ENCODE measurements around the gene CD79A. TPM values are rescaled to one million over a fixed set of nuclear protein-coding genes. Genes with fewer than 3 reads are reported as not detected.
"Not testable (repeated sequence)": the region's sequence is repeated elsewhere in the genome, so short reads cannot be mapped to it uniquely, and the experiment has no call there.

CD79A gene
- total RNA-seq, 1 donor from 2014 or later, result 0.84 TPM

- Mint-ChIP-seq H3K36me3 (ENCODE audit: low read depth) (peaks cover 16% of the 10 kb centered on the region), H3K27ac (no peak overlapping the region), H3K27me3 (ENCODE audit: low read depth) (peaks cover 31% of the 10 kb centered on the region), H3K4me1 (ENCODE audit: low read depth) (peaks cover 4% of the 10 kb centered on the region), H3K9me3 (no peaks in the 10 kb centered on the region), H3K4me3 (ENCODE audit: low read depth) (no peak overlapping the region)
- intact Hi-C loops (cut with micrococcal nuclease), result no loop called here
- DNase-seq (ENCODE audit: low spot score), result no peak
These were observed 36.7 kb downstream of the CD79A start for GRCh38 chr19:41913538-41914423.

GRCh38 chr19:41914424-41914834 is 37.4 kb downstream of the CD79A start:
- H3K4me1 Mint-ChIP-seq (ENCODE audit: low read depth); H3K4me3 Mint-ChIP-seq (ENCODE audit: low read depth); intact Hi-C loops (cut with micrococcal nuclease); DNase-seq (ENCODE audit: low spot score); H3K9me3 Mint-ChIP-seq; H3K27ac Mint-ChIP-seq: not testable (repeated sequence)
- Mint-ChIP-seq H3K27me3 (ENCODE audit: low read depth) (peaks cover 31% of the 10 kb centered on the region), H3K36me3 (ENCODE audit: low read depth) (peaks cover 15% of the 10 kb centered on the region)

GRCh38 chr19:41915021-41915775 is 38.1 kb downstream of the CD79A start:
- peaks cover 4% of the 10 kb centered on the region for H3K4me1 Mint-ChIP-seq (ENCODE audit: low read depth)
- no peaks in the 10 kb centered on the region for H3K9me3 Mint-ChIP-seq
- intact Hi-C loops (cut with micrococcal nuclease), result no loop called here
- no peak overlapping the region for H3K4me3 Mint-ChIP-seq (ENCODE audit: low read depth)
- peaks cover 31% of the 10 kb centered on the region for H3K27me3 Mint-ChIP-seq (ENCODE audit: low read depth)
- DNase-seq (ENCODE audit: low spot score), result no peak
- peaks cover 14% of the 10 kb centered on the region for H3K36me3 Mint-ChIP-seq (ENCODE audit: low read depth)
- no peak overlapping the region for H3K27ac Mint-ChIP-seq

GRCh38 chr19:41915776-41916414 is 38.8 kb downstream of the CD79A start:
- H3K9me3 Mint-ChIP-seq, result no peaks in the 10 kb centered on the region
- H3K4me1 Mint-ChIP-seq (ENCODE audit: low read depth), result peaks cover 4% of the 10 kb centered on the region
- peaks cover 7% of the 10 kb centered on the region for H3K36me3 Mint-ChIP-seq (ENCODE audit: low read depth)
- H3K4me3 Mint-ChIP-seq (ENCODE audit: low read depth), result no peak overlapping the region
- H3K27ac Mint-ChIP-seq, result no peak overlapping the region
- no peak for DNase-seq (ENCODE audit: low spot score)
- H3K27me3 Mint-ChIP-seq (ENCODE audit: low read depth), result peaks cover 28% of the 10 kb centered on the region
- intact Hi-C loops (cut with micrococcal nuclease), result no loop called here

- Mint-ChIP-seq H3K4me3 (ENCODE audit: low read depth) (no peak overlapping the region), H3K9me3 (no peaks in the 10 kb centered on the region), H3K4me1 (ENCODE audit: low read depth) (peaks cover 9% of the 10 kb centered on the region), H3K27me3 (ENCODE audit: low read depth) (peaks cover 21% of the 10 kb centered on the region), H3K27ac (no peak overlapping the region), H3K36me3 (ENCODE audit: low read depth) (no peaks in the 10 kb centered on the region)
- intact Hi-C loops (cut with micrococcal nuclease), result no loop called here
- DNase-seq (ENCODE audit: low spot score), result no peak
These were observed 40.6 kb downstream of the CD79A start for GRCh38 chr19:41917676-41918075.

- no peak overlapping the region for H3K4me3 Mint-ChIP-seq (ENCODE audit: low read depth)
- intact Hi-C loops (cut with micrococcal nuclease), result no loop called here
- no peak for DNase-seq (ENCODE audit: low spot score)
- peaks cover 11% of the 10 kb centered on the region for H3K4me1 Mint-ChIP-seq (ENCODE audit: low read depth)
- H3K9me3 Mint-ChIP-seq, result no peaks in the 10 kb centered on the region
- no peak overlapping the region for H3K27ac Mint-ChIP-seq
- H3K36me3 Mint-ChIP-seq (ENCODE audit: low read depth), result peaks cover under 1% of the 10 kb centered on the region
- H3K27me3 Mint-ChIP-seq (ENCODE audit: low read depth), result peaks cover 22% of the 10 kb centered on the region
These were observed 41.0 kb downstream of the CD79A start for GRCh38 chr19:41918095-41918494.

GRCh38 chr19:41918653-41919244 is 41.7 kb downstream of the CD79A start:
- peaks cover 4% of the 10 kb centered on the region for H3K36me3 Mint-ChIP-seq (ENCODE audit: low read depth)
- DNase-seq (ENCODE audit: low spot score), result no peak
- no peak overlapping the region for H3K4me3 Mint-ChIP-seq (ENCODE audit: low read depth)
- no peaks in the 10 kb centered on the region for H3K9me3 Mint-ChIP-seq
- intact Hi-C loops (cut with micrococcal nuclease), result no loop called here
- peaks cover 14% of the 10 kb centered on the region for H3K4me1 Mint-ChIP-seq (ENCODE audit: low read depth)
- no peak overlapping the region for H3K27ac Mint-ChIP-seq
- H3K27me3 Mint-ChIP-seq (ENCODE audit: low read depth), result peaks cover 21% of the 10 kb centered on the region

GRCh38 chr19:41919948-41920712 is 43.1 kb downstream of the CD79A start:
- Mint-ChIP-seq H3K27ac (no peak overlapping the region), H3K4me3 (ENCODE audit: low read depth) (no peak overlapping the region), H3K36me3 (ENCODE audit: low read depth) (peaks cover 4% of the 10 kb centered on the region), H3K4me1 (ENCODE audit: low read depth) (peaks cover 12% of the 10 kb centered on the region), H3K9me3 (no peaks in the 10 kb centered on the region), H3K27me3 (ENCODE audit: low read depth) (peaks cover 12% of the 10 kb centered on the region)
- DNase-seq (ENCODE audit: low spot score), result no peak
- intact Hi-C loops (cut with micrococcal nuclease), result no loop called here

- peaks cover 4% of the 10 kb centered on the region for H3K36me3 Mint-ChIP-seq (ENCODE audit: low read depth)
- H3K27me3 Mint-ChIP-seq (ENCODE audit: low read depth), result peaks cover 12% of the 10 kb centered on the region
- no peak for DNase-seq (ENCODE audit: low spot score)
- peaks cover 12% of the 10 kb centered on the region for H3K4me1 Mint-ChIP-seq (ENCODE audit: low read depth)
- no peak overlapping the region for H3K27ac Mint-ChIP-seq
- intact Hi-C loops (cut with micrococcal nuclease), result no loop called here
- H3K4me3 Mint-ChIP-seq (ENCODE audit: low read depth), result no peak overlapping the region
- no peaks in the 10 kb centered on the region for H3K9me3 Mint-ChIP-seq
These were observed 44.0 kb downstream of the CD79A start for GRCh38 chr19:41920882-41921576.

GRCh38 chr19:41921577-41922576 is 44.8 kb downstream of the CD79A start:
- Mint-ChIP-seq H3K9me3 (no peaks in the 10 kb centered on the region), H3K36me3 (ENCODE audit: low read depth) (peaks cover 4% of the 10 kb centered on the region), H3K27ac (peak overlapping the region; percentile 17), H3K4me1 (ENCODE audit: low read depth) (peaks cover 12% of the 10 kb centered on the region), H3K4me3 (ENCODE audit: low read depth) (no peak overlapping the region), H3K27me3 (ENCODE audit: low read depth) (peaks cover 12% of the 10 kb centered on the region)
- intact Hi-C loops (cut with micrococcal nuclease), result no loop called here
- no peak for DNase-seq (ENCODE audit: low spot score)

- Mint-ChIP-seq H3K4me3 (ENCODE audit: low read depth) (no peak overlapping the region), H3K4me1 (ENCODE audit: low read depth) (peaks cover 12% of the 10 kb centered on the region), H3K36me3 (ENCODE audit: low read depth) (peaks cover 4% of the 10 kb centered on the region), H3K27ac (no peak overlapping the region), H3K27me3 (ENCODE audit: low read depth) (peaks cover 12% of the 10 kb centered on the region), H3K9me3 (no peaks in the 10 kb centered on the region)
- no peak for DNase-seq (ENCODE audit: low spot score)
- intact Hi-C loops (cut with micrococcal nuclease), result no loop called here
These were observed 45.5 kb downstream of the CD79A start for GRCh38 chr19:41922585-41922984.

Measured in activated T-helper 2 cell treated with anti-CD3 and anti-CD28 coated beads, Interferon-gamma antibody, Interleukin-2, Interleukin-4, amounts not matched to agents 10 μg/mL and 5 μg/mL and 100 μg/mL, durations not matched to agents 14 hours and 24 hours and 36 hours (primary cell).